Measurements from ENCODE around the gene CREB3L2.
"Not testable (repeated sequence)": the region's sequence is repeated elsewhere in the genome, so short reads cannot be mapped to it uniquely, and the experiment has no call there.

The CREB3L2 gene

DNA sequence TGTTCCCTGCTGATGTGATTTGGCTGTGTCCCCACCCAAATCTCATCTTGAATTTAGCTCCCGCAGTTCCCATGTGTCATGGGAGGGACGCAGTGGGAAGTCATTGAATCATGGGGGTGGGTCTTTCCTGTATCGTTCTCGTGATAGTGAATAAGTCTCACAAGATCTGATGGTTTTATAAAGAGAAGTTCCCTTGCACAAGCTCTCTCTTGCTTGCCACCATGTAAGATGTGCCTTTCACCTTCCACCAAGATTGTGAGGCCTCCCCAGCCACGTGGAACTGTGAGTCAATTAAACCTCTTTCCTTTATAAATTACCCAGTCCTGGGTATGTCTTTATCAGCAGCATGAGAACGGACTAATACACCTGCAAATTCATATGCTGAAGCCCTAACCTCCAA lies 19.5 kb downstream of the CREB3L2 start:
- no CpG with 5 or more reads among the region's 6 CpGs for WGBS (ENCODE audit: insufficient coverage, insufficient read length)

GRCh38 chr7:137981668-137982067 lies 20.2 kb downstream of the CREB3L2 start:
- Histone ChIP-seq H3K36me3 (ENCODE audit: control insufficient read depth, insufficient read depth, low read length) (no peaks in the 10 kb centered on the region), H3K27me3 (ENCODE audit: control insufficient read depth, insufficient read depth, low read length) (no peaks in the 10 kb centered on the region), H3K9me3 (ENCODE audit: control insufficient read depth, insufficient read depth, low read length) (no peaks in the 10 kb centered on the region), H3K4me1 (ENCODE audit: control insufficient read depth, insufficient read depth, low read length) (peaks cover 4% of the 10 kb centered on the region; the same call in 1 of the 2 replicates), H3K4me3 (ENCODE audit: low read length) (no peak overlapping the region), H3K27ac (ENCODE audit: low read length) (no peak overlapping the region)
- no CpG with 5 or more reads among the region's 4 CpGs for WGBS (ENCODE audit: insufficient coverage, insufficient read length)
- no peak for DNase-seq (ENCODE audit: low read depth, low spot score)

More for the DNA sequence above, 19.5 kb downstream of the CREB3L2 start:
- H3K36me3 ChIP-seq (ENCODE audit: control insufficient read depth, insufficient read depth, low read length); H3K27ac ChIP-seq (ENCODE audit: low read length); H3K9me3 ChIP-seq (ENCODE audit: control insufficient read depth, insufficient read depth, low read length); H3K4me3 ChIP-seq (ENCODE audit: low read length); H3K4me1 ChIP-seq (ENCODE audit: control insufficient read depth, insufficient read depth, low read length); H3K27me3 ChIP-seq (ENCODE audit: control insufficient read depth, insufficient read depth, low read length); DNase-seq (ENCODE audit: low read depth, low spot score): not testable (repeated sequence)

- Histone ChIP-seq H3K4me3 (ENCODE audit: low read length) (no peak overlapping the region), H3K27me3 (ENCODE audit: control insufficient read depth, insufficient read depth, low read length) (no peaks in the 10 kb centered on the region), H3K36me3 (ENCODE audit: control insufficient read depth, insufficient read depth, low read length) (no peaks in the 10 kb centered on the region), H3K4me1 (ENCODE audit: control insufficient read depth, insufficient read depth, low read length) (peaks cover 3% of the 10 kb centered on the region; the same call in 1 of the 2 replicates), H3K9me3 (ENCODE audit: control insufficient read depth, insufficient read depth, low read length) (no peaks in the 10 kb centered on the region), H3K27ac (ENCODE audit: low read length) (no peak overlapping the region)
- no peak for DNase-seq (ENCODE audit: low read depth, low spot score)
Observed at GRCh38 chr7:137981175-137981574, 20.7 kb downstream of the CREB3L2 start.

DNA sequence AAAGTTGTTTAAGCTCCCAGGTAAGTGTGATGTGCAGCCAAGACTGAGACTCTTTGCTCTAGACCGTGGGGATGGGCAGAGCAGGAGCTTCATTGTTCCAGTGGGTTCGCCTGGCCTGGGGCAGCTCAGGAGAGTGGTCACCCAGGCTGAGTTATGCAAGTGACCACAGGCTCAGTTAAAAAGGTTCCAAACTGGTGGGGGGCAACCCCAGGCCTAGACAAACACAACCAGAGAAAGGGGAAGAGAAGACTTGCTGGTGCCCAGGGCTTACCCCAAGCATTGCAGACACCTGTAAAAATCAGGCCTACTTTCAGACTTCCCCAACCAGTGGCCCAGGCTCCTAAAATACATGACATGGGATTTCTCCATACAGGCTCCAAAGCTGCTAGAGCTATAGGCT lies 21.6 kb downstream of the CREB3L2 start:
- H3K4me3 ChIP-seq (ENCODE audit: low read length): no peak overlapping the region
- no peaks in the 10 kb centered on the region for H3K27me3 ChIP-seq (ENCODE audit: control insufficient read depth, insufficient read depth, low read length)
- H3K27ac ChIP-seq (ENCODE audit: low read length): no peak overlapping the region
- H3K9me3 ChIP-seq (ENCODE audit: control insufficient read depth, insufficient read depth, low read length): no peaks in the 10 kb centered on the region
- WGBS (ENCODE audit: insufficient coverage, insufficient read length): no CpG with 5 or more reads among the region's 2 CpGs
- peaks cover 3% of the 10 kb centered on the region; the same call in 1 of the 2 replicates for H3K4me1 ChIP-seq (ENCODE audit: control insufficient read depth, insufficient read depth, low read length)
- DNase-seq (ENCODE audit: low read depth, low spot score): no peak
- H3K36me3 ChIP-seq (ENCODE audit: control insufficient read depth, insufficient read depth, low read length): no peaks in the 10 kb centered on the region

DNA sequence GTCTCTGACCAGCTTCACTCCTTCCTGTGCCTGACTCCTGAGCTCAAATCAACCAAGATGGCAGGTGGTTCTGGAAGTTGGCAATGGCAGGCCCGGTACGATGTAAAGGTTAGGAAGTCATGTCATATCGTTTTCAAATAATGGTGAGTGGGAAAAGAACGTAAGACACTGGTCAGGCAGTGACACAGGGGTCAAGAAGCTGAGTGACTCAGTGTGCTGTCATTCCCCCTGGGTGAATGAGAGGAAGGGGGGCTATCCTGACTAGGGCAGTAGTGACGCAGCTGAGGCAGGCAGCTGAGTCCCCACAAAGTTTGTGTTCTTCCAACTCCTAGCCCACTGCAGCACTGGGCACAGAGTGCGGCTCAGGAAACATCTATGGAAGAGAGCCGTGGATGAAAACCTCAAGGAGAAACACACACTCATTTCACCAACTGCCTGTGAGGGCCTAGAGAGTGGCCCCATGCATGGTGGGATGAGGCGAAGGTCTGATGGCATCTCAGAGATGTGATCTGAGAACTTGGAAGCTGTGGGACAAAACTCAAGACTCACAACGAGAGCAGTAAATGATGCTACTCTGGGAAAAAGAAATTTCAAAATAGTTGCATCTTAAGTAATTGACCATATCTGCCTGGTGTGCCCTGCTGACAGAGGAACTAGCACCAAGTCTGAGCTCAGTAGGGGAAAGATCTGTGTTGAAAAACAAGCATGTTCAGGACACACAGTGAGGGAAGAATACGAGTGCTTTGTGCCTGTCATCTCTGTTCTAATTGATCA lies 23.2 kb downstream of the CREB3L2 start:
- DNase-seq (ENCODE audit: low read depth, low spot score): no peak
- Histone ChIP-seq H3K4me3 (ENCODE audit: low read length) (no peak overlapping the region), H3K27me3 (ENCODE audit: control insufficient read depth, insufficient read depth, low read length) (no peaks in the 10 kb centered on the region), H3K27ac (ENCODE audit: low read length) (no peak overlapping the region), H3K4me1 (ENCODE audit: control insufficient read depth, insufficient read depth, low read length) (no peaks in the 10 kb centered on the region), H3K9me3 (ENCODE audit: control insufficient read depth, insufficient read depth, low read length) (no peaks in the 10 kb centered on the region), H3K36me3 (ENCODE audit: control insufficient read depth, insufficient read depth, low read length) (no peaks in the 10 kb centered on the region)
- no CpG with 5 or more reads among the region's 10 CpGs for WGBS (ENCODE audit: insufficient coverage, insufficient read length)

- no peak overlapping the region for H3K4me3 ChIP-seq (ENCODE audit: low read length)
- H3K9me3 ChIP-seq (ENCODE audit: control insufficient read depth, insufficient read depth, low read length): no peaks in the 10 kb centered on the region
- H3K27me3 ChIP-seq (ENCODE audit: control insufficient read depth, insufficient read depth, low read length): no peaks in the 10 kb centered on the region
- no peak overlapping the region for H3K27ac ChIP-seq (ENCODE audit: low read length)
- WGBS (ENCODE audit: insufficient coverage, insufficient read length): no CpG with 5 or more reads among the region's 4 CpGs
- DNase-seq (ENCODE audit: low read depth, low spot score): no peak
- no peaks in the 10 kb centered on the region for H3K36me3 ChIP-seq (ENCODE audit: control insufficient read depth, insufficient read depth, low read length)
- H3K4me1 ChIP-seq (ENCODE audit: control insufficient read depth, insufficient read depth, low read length): no peaks in the 10 kb centered on the region
Observed at GRCh38 chr7:137977173-137977572, 24.7 kb downstream of the CREB3L2 start.

- no peaks in the 10 kb centered on the region for H3K36me3 ChIP-seq (ENCODE audit: control insufficient read depth, insufficient read depth, low read length)
- no peaks in the 10 kb centered on the region for H3K4me1 ChIP-seq (ENCODE audit: control insufficient read depth, insufficient read depth, low read length)
- H3K27ac ChIP-seq (ENCODE audit: low read length): no peak overlapping the region
- H3K27me3 ChIP-seq (ENCODE audit: control insufficient read depth, insufficient read depth, low read length): no peaks in the 10 kb centered on the region
- H3K4me3 ChIP-seq (ENCODE audit: low read length): no peak overlapping the region
- no CpG with 5 or more reads among the region's 5 CpGs for WGBS (ENCODE audit: insufficient coverage, insufficient read length)
- DNase-seq (ENCODE audit: low read depth, low spot score): no peak
- H3K9me3 ChIP-seq (ENCODE audit: control insufficient read depth, insufficient read depth, low read length): no peaks in the 10 kb centered on the region
Observed at GRCh38 chr7:137976696-137977095, 25.2 kb downstream of the CREB3L2 start.

DNA sequence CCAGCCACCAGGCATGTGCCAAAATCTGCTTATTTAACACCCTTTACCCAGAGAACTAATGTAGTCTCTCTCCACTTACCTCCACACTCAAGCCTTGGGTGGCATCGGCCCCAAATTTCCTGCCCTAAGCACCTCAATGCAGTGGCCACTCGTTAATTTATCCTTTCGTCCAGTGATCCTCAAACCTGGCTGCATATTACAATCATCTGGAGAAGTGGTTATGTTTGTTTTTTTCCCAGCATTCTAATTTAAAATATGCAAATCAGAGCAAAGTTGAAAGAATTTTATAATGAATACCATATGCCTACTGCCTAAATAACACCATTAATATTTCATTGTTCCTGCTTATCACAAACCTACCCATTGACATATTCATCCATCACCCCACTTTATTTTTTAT lies 25.7 kb downstream of the CREB3L2 start:
- WGBS (ENCODE audit: insufficient coverage, insufficient read length): no CpG with 5 or more reads among the region's 3 CpGs
- Histone ChIP-seq H3K4me1 (ENCODE audit: control insufficient read depth, insufficient read depth, low read length) (no peaks in the 10 kb centered on the region), H3K27ac (ENCODE audit: low read length) (no peak overlapping the region), H3K9me3 (ENCODE audit: control insufficient read depth, insufficient read depth, low read length) (no peaks in the 10 kb centered on the region), H3K27me3 (ENCODE audit: control insufficient read depth, insufficient read depth, low read length) (no peaks in the 10 kb centered on the region), H3K36me3 (ENCODE audit: control insufficient read depth, insufficient read depth, low read length) (no peaks in the 10 kb centered on the region), H3K4me3 (ENCODE audit: low read length) (no peak overlapping the region)
- no peak for DNase-seq (ENCODE audit: low read depth, low spot score)

DNA sequence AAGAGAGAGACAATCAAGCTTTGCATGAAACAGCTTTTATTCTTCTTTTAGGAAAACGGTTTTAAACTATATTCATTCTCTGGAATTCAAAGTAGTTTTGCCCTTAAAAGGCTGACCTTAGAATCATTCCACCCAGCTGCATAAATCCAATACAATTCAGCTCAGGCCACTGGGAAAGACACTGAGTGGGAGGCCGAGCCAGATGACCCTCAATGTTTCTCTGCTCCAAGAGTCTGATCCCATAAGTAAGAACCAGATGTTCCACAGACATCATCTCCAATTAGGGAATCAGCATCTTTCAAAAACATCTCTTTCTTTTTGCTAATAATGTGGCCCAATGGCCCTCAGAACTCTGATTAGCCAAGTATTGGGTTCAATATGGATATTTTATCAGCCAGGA lies 26.1 kb downstream of the CREB3L2 start:
- no CpG with 5 or more reads among the region's 2 CpGs for WGBS (ENCODE audit: insufficient coverage, insufficient read length)
- H3K36me3 ChIP-seq (ENCODE audit: control insufficient read depth, insufficient read depth, low read length): no peaks in the 10 kb centered on the region
- no peaks in the 10 kb centered on the region for H3K9me3 ChIP-seq (ENCODE audit: control insufficient read depth, insufficient read depth, low read length)
- H3K27me3 ChIP-seq (ENCODE audit: control insufficient read depth, insufficient read depth, low read length): no peaks in the 10 kb centered on the region
- H3K4me1 ChIP-seq (ENCODE audit: control insufficient read depth, insufficient read depth, low read length): no peaks in the 10 kb centered on the region
- no peak overlapping the region for H3K27ac ChIP-seq (ENCODE audit: low read length)
- DNase-seq (ENCODE audit: low read depth, low spot score): no peak
- no peak overlapping the region for H3K4me3 ChIP-seq (ENCODE audit: low read length)

DNA sequence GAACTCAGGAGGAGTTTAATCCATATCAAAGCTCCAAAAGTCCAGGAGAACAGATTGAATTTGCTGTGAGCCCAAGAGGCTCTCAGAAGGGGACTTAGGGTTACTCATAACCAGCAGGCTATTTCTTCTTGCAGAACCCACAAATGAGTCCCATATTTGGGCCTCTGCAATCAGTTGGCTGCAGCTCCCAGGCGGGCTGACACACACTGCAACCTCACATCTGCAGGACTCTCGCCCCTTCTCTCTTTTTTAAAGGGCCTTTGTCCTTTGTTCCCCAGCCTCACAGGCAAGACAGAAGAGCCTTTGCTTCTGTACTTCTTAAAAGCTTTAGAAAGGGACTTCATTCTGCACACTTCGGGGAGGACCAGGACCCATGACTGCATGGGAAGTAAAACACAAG lies 26.7 kb downstream of the CREB3L2 start:
- Histone ChIP-seq H3K4me3 (ENCODE audit: low read length) (no peak overlapping the region), H3K27ac (ENCODE audit: low read length) (no peak overlapping the region), H3K36me3 (ENCODE audit: control insufficient read depth, insufficient read depth, low read length) (no peaks in the 10 kb centered on the region), H3K4me1 (ENCODE audit: control insufficient read depth, insufficient read depth, low read length) (no peaks in the 10 kb centered on the region), H3K9me3 (ENCODE audit: control insufficient read depth, insufficient read depth, low read length) (no peaks in the 10 kb centered on the region), H3K27me3 (ENCODE audit: control insufficient read depth, insufficient read depth, low read length) (no peaks in the 10 kb centered on the region)
- no CpG with 5 or more reads among the region's 3 CpGs for WGBS (ENCODE audit: insufficient coverage, insufficient read length)
- DNase-seq (ENCODE audit: low read depth, low spot score): no peak

DNA sequence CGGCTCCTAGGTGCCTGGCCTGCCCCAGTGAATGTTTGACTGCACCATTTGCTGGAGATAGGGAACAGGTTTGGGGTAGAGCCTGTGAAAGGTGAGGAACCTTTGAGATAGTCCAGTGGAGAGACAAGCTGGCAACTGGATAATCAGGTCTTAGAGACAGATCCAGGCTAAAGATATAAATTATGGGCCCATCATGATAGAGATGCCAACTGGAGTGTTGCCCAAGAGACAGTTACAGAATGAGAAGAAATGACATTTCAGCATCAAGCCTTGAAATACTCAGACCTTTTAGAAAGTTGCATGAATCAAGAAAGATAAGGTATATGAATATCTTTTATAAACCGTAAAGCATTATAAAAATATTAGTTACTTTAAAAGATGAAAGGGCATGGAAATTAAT lies 27.1 kb downstream of the CREB3L2 start:
- no peaks in the 10 kb centered on the region for H3K36me3 ChIP-seq (ENCODE audit: control insufficient read depth, insufficient read depth, low read length)
- H3K4me1 ChIP-seq (ENCODE audit: control insufficient read depth, insufficient read depth, low read length): no peaks in the 10 kb centered on the region
- H3K27me3 ChIP-seq (ENCODE audit: control insufficient read depth, insufficient read depth, low read length): no peaks in the 10 kb centered on the region
- no peak overlapping the region for H3K27ac ChIP-seq (ENCODE audit: low read length)
- no peaks in the 10 kb centered on the region for H3K9me3 ChIP-seq (ENCODE audit: control insufficient read depth, insufficient read depth, low read length)
- no peak for DNase-seq (ENCODE audit: low read depth, low spot score)
- no peak overlapping the region for H3K4me3 ChIP-seq (ENCODE audit: low read length)
- WGBS (ENCODE audit: insufficient coverage, insufficient read length): no CpG with 5 or more reads among the region's 2 CpGs
